ENCODE measurements around the gene HOXD12. TPM values are rescaled to one million over a fixed set of nuclear protein-coding genes. Genes with fewer than 3 reads are reported as not detected.
A peak's percentile ranks its signal among the peaks of the same experiment; 100 is the strongest.

The HOXD12 gene
- total and polyA plus RNA-seq, 2 experiments from 2014 or later, result not detected

DNA sequence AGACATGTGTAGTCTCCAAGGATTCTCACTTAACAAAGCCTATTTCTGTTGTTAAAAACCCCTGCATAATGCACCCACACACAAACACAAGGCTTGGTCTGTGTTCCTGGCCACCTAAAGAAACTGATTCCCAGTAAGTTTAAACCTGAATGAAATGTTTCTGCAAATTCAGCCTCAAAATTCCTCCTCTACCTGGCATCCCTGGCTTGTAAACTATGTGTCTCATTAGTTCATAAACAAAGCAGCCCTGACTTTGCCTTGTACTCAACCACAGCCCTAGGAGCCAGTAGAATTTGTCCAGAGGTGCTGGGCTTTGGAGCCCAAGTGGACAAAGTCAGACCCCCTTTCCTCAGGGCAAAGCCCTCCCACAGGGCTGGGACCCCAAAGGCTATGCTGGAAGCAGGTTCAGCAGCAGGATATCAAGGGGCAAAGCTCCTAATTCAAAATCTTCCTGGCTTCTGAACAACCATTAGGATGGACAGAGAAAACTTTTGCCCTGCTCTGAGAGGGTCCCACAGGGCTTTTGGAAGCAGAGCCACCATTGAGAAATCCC lies 9.7 kb upstream of the HOXD12 start (continued):
- TF ChIP-seq EZH2 (IDR thresholded peaks at IDR 0.05; ENCODE audit: low read depth, unreplicated experiment) (no peak), NANOG (IDR thresholded peaks at IDR 0.05; ENCODE audit: borderline replicate concordance) (no peak), ZNF331 (CRISPR knock-in tag; IDR thresholded peaks at IDR 0.05; ENCODE audit: low read depth) (no peak), ZNF114 (CRISPR knock-in tag; IDR thresholded peaks at IDR 0.05) (no peak)
- TF ChIP-seq, protein P1, sequence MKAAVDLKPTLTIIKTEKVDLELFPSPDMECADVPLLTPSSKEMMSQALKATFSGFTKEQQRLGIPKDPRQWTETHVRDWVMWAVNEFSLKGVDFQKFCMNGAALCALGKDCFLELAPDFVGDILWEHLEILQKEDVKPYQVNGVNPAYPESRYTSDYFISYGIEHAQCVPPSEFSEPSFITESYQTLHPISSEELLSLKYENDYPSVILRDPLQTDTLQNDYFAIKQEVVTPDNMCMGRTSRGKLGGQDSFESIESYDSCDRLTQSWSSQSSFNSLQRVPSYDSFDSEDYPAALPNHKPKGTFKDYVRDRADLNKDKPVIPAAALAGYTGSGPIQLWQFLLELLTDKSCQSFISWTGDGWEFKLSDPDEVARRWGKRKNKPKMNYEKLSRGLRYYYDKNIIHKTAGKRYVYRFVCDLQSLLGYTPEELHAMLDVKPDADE (IDR thresholded peaks at IDR 0.05), result no peak

DNA sequence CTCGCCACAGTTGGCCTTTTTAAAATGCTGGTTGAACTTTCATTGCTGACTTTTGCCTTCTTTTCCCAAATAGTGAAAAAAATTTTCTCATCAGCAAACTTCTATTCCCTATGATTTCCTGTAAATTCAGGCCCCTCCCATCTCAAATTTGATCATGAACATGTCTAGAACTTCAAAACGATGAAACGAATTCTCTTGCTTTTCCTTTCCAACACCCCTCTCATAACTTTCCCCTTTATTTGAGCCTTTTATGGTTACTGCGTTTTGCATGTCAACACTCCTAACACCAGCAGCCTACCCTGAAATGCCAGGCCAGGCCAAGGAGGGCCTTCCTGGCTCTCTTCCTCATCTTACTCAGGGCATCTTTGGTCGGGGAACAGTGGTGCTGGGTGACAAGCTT lies 8.7 kb upstream of the HOXD12 start:
- no peaks in the 10 kb centered on the region for H3K79me2 ChIP-seq (replicated peaks; ENCODE audit: insufficient read depth)
- H3F3A ChIP-seq (replicated peaks; ENCODE audit: low read depth), result peaks cover 46% of the 10 kb centered on the region
- DNase-seq (ENCODE audit: low spot score) (peak; percentile 11), ATAC-seq (no peak)
- Mint-ChIP-seq H3K9me3 (peaks cover 7% of the 10 kb centered on the region; the same call in 2 of the 3 replicates), H3K4me3 (no peak overlapping the region), H3K4me1 (peaks cover 25% of the 10 kb centered on the region), H3K27me3 (ENCODE audit: insufficient read depth, low read depth, poor library complexity) (peaks cover 95% of the 10 kb centered on the region), H3K36me3 (ENCODE audit: low read depth) (no peaks in the 10 kb centered on the region; the same call in 2 of the 3 replicates), H3K27ac (no peak overlapping the region)
- no peaks in the 10 kb centered on the region for H3K9me2 ChIP-seq (ENCODE audit: insufficient read depth)
- H3K27me3 ChIP-seq (ENCODE audit: insufficient read depth), result peaks cover 99% of the 10 kb centered on the region
- H2AFZ ChIP-seq, result no peak overlapping the region
- no peak overlapping the region for H3K27ac ChIP-seq (ENCODE audit: low read depth)
- no peaks in the 10 kb centered on the region for H3K36me3 ChIP-seq (ENCODE audit: insufficient read depth)
- TF ChIP-seq EZH2 (IDR thresholded peaks at IDR 0.05; ENCODE audit: low read depth, unreplicated experiment), result peak; percentile 61
- TF ChIP-seq, protein P2, sequence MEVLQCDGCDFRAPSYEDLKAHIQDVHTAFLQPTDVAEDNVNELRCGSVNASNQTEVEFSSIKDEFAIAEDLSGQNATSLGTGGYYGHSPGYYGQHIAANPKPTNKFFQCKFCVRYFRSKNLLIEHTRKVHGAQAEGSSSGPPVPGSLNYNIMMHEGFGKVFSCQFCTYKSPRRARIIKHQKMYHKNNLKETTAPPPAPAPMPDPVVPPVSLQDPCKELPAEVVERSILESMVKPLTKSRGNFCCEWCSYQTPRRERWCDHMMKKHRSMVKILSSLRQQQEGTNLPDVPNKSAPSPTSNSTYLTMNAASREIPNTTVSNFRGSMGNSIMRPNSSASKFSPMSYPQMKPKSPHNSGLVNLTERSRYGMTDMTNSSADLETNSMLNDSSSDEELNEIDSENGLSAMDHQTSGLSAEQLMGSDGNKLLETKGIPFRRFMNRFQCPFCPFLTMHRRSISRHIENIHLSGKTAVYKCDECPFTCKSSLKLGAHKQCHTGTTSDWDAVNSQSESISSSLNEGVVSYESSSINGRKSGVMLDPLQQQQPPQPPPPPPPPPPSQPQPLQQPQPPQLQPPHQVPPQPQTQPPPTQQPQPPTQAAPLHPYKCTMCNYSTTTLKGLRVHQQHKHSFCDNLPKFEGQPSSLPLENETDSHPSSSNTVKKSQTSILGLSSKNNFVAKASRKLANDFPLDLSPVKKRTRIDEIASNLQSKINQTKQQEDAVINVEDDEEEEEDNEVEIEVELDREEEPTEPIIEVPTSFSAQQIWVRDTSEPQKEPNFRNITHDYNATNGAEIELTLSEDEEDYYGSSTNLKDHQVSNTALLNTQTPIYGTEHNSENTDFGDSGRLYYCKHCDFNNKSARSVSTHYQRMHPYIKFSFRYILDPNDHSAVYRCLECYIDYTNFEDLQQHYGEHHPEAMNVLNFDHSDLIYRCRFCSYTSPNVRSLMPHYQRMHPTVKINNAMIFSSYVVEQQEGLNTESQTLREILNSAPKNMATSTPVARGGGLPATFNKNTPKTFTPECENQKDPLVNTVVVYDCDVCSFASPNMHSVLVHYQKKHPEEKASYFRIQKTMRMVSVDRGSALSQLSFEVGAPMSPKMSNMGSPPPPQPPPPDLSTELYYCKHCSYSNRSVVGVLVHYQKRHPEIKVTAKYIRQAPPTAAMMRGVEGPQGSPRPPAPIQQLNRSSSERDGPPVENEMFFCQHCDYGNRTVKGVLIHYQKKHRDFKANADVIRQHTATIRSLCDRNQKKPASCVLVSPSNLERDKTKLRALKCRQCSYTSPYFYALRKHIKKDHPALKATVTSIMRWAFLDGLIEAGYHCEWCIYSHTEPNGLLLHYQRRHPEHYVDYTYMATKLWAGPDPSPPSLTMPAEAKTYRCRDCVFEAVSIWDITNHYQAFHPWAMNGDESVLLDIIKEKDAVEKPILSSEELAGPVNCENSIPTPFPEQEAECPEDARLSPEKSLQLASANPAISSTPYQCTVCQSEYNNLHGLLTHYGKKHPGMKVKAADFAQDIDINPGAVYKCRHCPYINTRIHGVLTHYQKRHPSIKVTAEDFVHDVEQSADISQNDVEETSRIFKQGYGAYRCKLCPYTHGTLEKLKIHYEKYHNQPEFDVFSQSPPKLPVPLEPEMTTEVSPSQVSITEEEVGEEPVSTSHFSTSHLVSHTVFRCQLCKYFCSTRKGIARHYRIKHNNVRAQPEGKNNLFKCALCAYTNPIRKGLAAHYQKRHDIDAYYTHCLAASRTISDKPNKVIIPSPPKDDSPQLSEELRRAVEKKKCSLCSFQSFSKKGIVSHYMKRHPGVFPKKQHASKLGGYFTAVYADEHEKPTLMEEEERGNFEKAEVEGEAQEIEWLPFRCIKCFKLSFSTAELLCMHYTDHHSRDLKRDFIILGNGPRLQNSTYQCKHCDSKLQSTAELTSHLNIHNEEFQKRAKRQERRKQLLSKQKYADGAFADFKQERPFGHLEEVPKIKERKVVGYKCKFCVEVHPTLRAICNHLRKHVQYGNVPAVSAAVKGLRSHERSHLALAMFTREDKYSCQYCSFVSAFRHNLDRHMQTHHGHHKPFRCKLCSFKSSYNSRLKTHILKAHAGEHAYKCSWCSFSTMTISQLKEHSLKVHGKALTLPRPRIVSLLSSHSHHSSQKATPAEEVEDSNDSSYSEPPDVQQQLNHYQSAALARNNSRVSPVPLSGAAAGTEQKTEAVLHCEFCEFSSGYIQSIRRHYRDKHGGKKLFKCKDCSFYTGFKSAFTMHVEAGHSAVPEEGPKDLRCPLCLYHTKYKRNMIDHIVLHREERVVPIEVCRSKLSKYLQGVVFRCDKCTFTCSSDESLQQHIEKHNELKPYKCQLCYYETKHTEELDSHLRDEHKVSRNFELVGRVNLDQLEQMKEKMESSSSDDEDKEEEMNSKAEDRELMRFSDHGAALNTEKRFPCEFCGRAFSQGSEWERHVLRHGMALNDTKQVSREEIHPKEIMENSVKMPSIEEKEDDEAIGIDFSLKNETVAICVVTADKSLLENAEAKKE (CRISPR knock-in tag; IDR thresholded peaks at IDR 0.05), result no peak
- H3K4me2 ChIP-seq, result no peak overlapping the region
- H4K20me1 ChIP-seq (replicated peaks; ENCODE audit: insufficient read depth), result peaks cover 40% of the 10 kb centered on the region
- H3K4me1 ChIP-seq (ENCODE audit: insufficient read depth), result peaks cover 56% of the 10 kb centered on the region
- H3K4me3 ChIP-seq, result no peak overlapping the region
